ENCODE data around the gene OSM. TPM values are rescaled to one million over a fixed set of nuclear protein-coding genes. Genes with fewer than 3 reads are reported as not detected.

The OSM gene
- polyA plus RNA-seq, 2 of the 4 experiments (the other 2 are of a cell fraction) = not detected

GRCh38 chr22:30227438-30228228 is 39.0 kb downstream of the OSM start:
- TF ChIP-seq BHLHE40 (IDR thresholded peaks at IDR 0.05; ENCODE audit: low read depth, low read length) = no peak
- no peak for TF ChIP-seq NFE2L2 (conservative IDR thresholded peaks at IDR 0.05; ENCODE audit: low read length)
- TF ChIP-seq EHF (CRISPR knock-in tag; IDR thresholded peaks at IDR 0.05) = 0 out of 2 replicates have a peak, but pooled peaks have one; percentile 33
- TF ChIP-seq, protein P1, sequence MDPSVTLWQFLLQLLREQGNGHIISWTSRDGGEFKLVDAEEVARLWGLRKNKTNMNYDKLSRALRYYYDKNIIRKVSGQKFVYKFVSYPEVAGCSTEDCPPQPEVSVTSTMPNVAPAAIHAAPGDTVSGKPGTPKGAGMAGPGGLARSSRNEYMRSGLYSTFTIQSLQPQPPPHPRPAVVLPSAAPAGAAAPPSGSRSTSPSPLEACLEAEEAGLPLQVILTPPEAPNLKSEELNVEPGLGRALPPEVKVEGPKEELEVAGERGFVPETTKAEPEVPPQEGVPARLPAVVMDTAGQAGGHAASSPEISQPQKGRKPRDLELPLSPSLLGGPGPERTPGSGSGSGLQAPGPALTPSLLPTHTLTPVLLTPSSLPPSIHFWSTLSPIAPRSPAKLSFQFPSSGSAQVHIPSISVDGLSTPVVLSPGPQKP (IDR thresholded peaks at IDR 0.05; ENCODE audit: low read depth, low read length) = no peak
- Histone ChIP-seq H3K4me3 (no peak overlapping the region), H3K4me1 (peaks cover 72% of the 10 kb centered on the region), H3K4me2 (peak overlapping the region; percentile 57), H3K27ac (peak overlapping the region; percentile 95 to 100), H3K9me3 (peaks cover 3% of the 10 kb centered on the region; the same call in 1 of the 3 replicates)
- ATAC-seq (no peak), FAIRE-seq (no peak), DNase-seq (ENCODE audit: low read depth in 1 of 2, low spot score in 1 of 2) (no peak)
- 80% methylated on average over 4 of the region's 4 CpGs for WGBS (ENCODE audit: missing lambda C conversion rate)
- ChIA-PET CTCF (interaction anchor here (0.7 to 1.5 kb wide), 5 partner anchors 15 to 119 kb away, joined by 3 to 6 read pairs (median 3); no protein-coding TSS in a partner anchor), POLR2A (interaction anchor here (0.8 to 1.1 kb wide), 2 partner anchors 8 to 11 kb away, joined by 3 read pairs; no protein-coding TSS in a partner anchor)

GRCh38 chr22:30226192-30226832 is 40.3 kb downstream of the OSM start:
- Histone ChIP-seq H3K27ac (peak overlapping the region; percentile 95 to 100), H3K4me2 (peak overlapping the region; percentile 7; the same call in 1 of the 3 replicates), H3K4me3 (no peak overlapping the region), H3K9me3 (peaks cover 3% of the 10 kb centered on the region; the same call in 1 of the 3 replicates), H3K4me1 (peaks cover 74% of the 10 kb centered on the region)
- DNase-seq (ENCODE audit: low read depth in 1 of 2, low spot score in 1 of 2) (peak; percentile 58 to 77), FAIRE-seq (no peak), ATAC-seq (peak in 1 of 2 experiments; percentile 41; a peak in 3 of 6 replicates)
- TF ChIP-seq EHF (CRISPR knock-in tag; IDR thresholded peaks at IDR 0.05) (no peak; the same call in 1 of the 2 replicates), POLR2AphosphoS2 (conservative IDR thresholded peaks at IDR 0.05; ENCODE audit: low read length) (no peak), FOSB (CRISPR knock-in tag; IDR thresholded peaks at IDR 0.05) (no peak), REST (IDR thresholded peaks at IDR 0.05) (no peak), ATOH8 (CRISPR knock-in tag; IDR thresholded peaks at IDR 0.05; ENCODE audit: low read depth) (peak; percentile 48; the same call in 1 of the 2 replicates), FOSL2 (IDR thresholded peaks at IDR 0.05) (no peak), FOSL2 (CRISPR knock-in tag; IDR thresholded peaks at IDR 0.05) (peak; percentile 29; the same call in 1 of the 2 replicates), RFX5 (IDR thresholded peaks at IDR 0.05) (no peak), CBX2 (IDR thresholded peaks at IDR 0.05; ENCODE audit: borderline replicate concordance, low read depth) (no peak), PBX3 (IDR thresholded peaks at IDR 0.05) (no peak), JUNB (IDR thresholded peaks at IDR 0.05) (no peak), HOXB5 (CRISPR knock-in tag; IDR thresholded peaks at IDR 0.05) (no peak), ZSCAN20 (CRISPR knock-in tag; IDR thresholded peaks at IDR 0.05) (no peak), TP53 (CRISPR knock-in tag; IDR thresholded peaks at IDR 0.05) (no peak), FOXS1 (CRISPR knock-in tag; IDR thresholded peaks at IDR 0.05) (peak; percentile 20; the same call in 1 of the 2 replicates), NR3C1 (IDR thresholded peaks at IDR 0.05) (no peak), JUN (IDR thresholded peaks at IDR 0.05) (no peak), CBX8 (IDR thresholded peaks at IDR 0.05) (no peak), RAD21 (conservative IDR thresholded peaks at IDR 0.05 in 1 of 2, IDR thresholded peaks at IDR 0.05 in 1 of 2) (no peak), ZC3H11A (IDR thresholded peaks at IDR 0.05) (no peak), RNF2 (IDR thresholded peaks at IDR 0.05; ENCODE audit: borderline replicate concordance, low read depth) (no peak), CHD2 (IDR thresholded peaks at IDR 0.05; ENCODE audit: low read length, partially characterized antibody) (no peak)
- TF ChIP-seq, protein P2, sequence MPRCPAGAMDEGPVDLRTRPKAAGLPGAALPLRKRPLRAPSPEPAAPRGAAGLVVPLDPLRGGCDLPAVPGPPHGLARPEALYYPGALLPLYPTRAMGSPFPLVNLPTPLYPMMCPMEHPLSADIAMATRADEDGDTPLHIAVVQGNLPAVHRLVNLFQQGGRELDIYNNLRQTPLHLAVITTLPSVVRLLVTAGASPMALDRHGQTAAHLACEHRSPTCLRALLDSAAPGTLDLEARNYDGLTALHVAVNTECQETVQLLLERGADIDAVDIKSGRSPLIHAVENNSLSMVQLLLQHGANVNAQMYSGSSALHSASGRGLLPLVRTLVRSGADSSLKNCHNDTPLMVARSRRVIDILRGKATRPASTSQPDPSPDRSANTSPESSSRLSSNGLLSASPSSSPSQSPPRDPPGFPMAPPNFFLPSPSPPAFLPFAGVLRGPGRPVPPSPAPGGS (IDR thresholded peaks at IDR 0.05) = no peak
- TF ChIP-seq, protein P3, sequence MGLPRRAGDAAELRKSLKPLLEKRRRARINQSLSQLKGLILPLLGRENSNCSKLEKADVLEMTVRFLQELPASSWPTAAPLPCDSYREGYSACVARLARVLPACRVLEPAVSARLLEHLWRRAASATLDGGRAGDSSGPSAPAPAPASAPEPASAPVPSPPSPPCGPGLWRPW (IDR thresholded peaks at IDR 0.05) = no peak
- ChIA-PET POLR2A (interaction anchor here (0.8 to 1.1 kb wide), 2 partner anchors 9 to 12 kb away, joined by 3 read pairs; no protein-coding TSS in a partner anchor), CTCF (interaction anchor here (0.7 to 1.5 kb wide), 5 partner anchors 14 to 118 kb away, joined by 3 to 4 read pairs (median 3); no protein-coding TSS in a partner anchor)
- WGBS (ENCODE audit: missing lambda C conversion rate) = 71% methylated on average over 11 of the region's 11 CpGs

Data from A549 (cell line).